PC-3 (cell line): ENCODE results near the gene IQCF6. TPM values are rescaled to one million over a fixed set of nuclear protein-coding genes. Genes with fewer than 3 reads are reported as not detected.
"Not testable (repeated sequence)": the region's sequence is repeated elsewhere in the genome, so short reads cannot be mapped to it uniquely, and the experiment has no call there.

Experiments
- ATAC-seq: fragments of 200-7000 bp; cut with Tn5 transposase; 2 replicates; pipeline ENCODE4 v1.9.1; 2020; ENCODE audit warnings: mild to moderate bottlenecking, moderate library complexity
- BruUV-seq: library from RNA; stranded (reverse); fragments of 400-500 nt; replicated peaks from 2 replicates; lab custom pipeline; 2021; lab: Mats Ljungman, UMichigan
- CTCF ChIA-PET: fragments of 300-600 bp; sonication (Branson Sonifier 250); formaldehyde crosslinking; loops from one replicate; lab custom pipeline; 2022; ENCODE audit warnings: antibody characterized with exemption; lab: Charles Lee
- POLR2A ChIA-PET: fragments of 300-600 bp; sonication (Branson Sonifier 250); formaldehyde crosslinking; loops from one replicate; lab custom pipeline; 2022; ENCODE audit warnings: antibody characterized with exemption; ENCODE audit not compliant: unreplicated experiment; lab: Charles Lee
- DNase-seq: peaks from one replicate; pipeline ENCODE4 v3.0.0-alpha.2; 2015
- H2AFZ ChIP-seq: fragments of 300-600 bp; sonication (generic); 2 replicates; pipeline ENCODE4 v1.6.0; 2016; ENCODE audit warnings: antibody characterized with exemption, low read length
- H3F3A ChIP-seq: fragments of 300-600 bp; sonication (generic); one replicate; pipeline ENCODE4 v1.6.0; 2017; ENCODE audit warnings: antibody characterized with exemption, low read length, control low read depth, mild to moderate bottlenecking; ENCODE audit not compliant: unreplicated experiment
- H3K27ac ChIP-seq: fragments of 300-600 bp; sonication (generic); 2 replicates; pipeline ENCODE4 v1.5.1; 2016; ENCODE audit warnings: mild to moderate bottlenecking, low read length
- H3K27me3 ChIP-seq: fragments of 300-600 bp; sonication (generic); 2 replicates; pipeline ENCODE4 v1.6.1; 2016; ENCODE audit warnings: low read length, mixed read lengths
- H3K36me3 ChIP-seq: fragments of 300-600 bp; sonication (generic); 2 replicates; pipeline ENCODE4 v1.6.1; 2016; ENCODE audit warnings: low read depth, mixed run types, low read length, mixed read lengths
- H3K4me1 ChIP-seq: fragments of 300-600 bp; sonication (generic); 2 replicates; pipeline ENCODE4 v1.5.1; 2016; ENCODE audit warnings: low read length; ENCODE audit not compliant: insufficient read depth
- H3K4me2 ChIP-seq: fragments of 300-600 bp; sonication (generic); 2 replicates; pipeline ENCODE4 v1.6.0; 2016; ENCODE audit warnings: low read length
- H3K4me3 ChIP-seq: fragments of 300-600 bp; sonication (generic); 2 replicates; pipeline ENCODE4 v1.5.1; 2016; ENCODE audit warnings: mild to moderate bottlenecking, low read length, mixed read lengths
- H3K79me2 ChIP-seq: fragments of 300-600 bp; sonication (generic); 2 replicates; pipeline ENCODE4 v1.6.1; 2017; ENCODE audit warnings: low read length, mixed read lengths
- H3K9ac ChIP-seq: fragments of 300-600 bp; sonication (generic); 2 replicates; pipeline ENCODE4 v1.6.0; 2016; ENCODE audit warnings: mild to moderate bottlenecking, low read length
- H3K9me2 ChIP-seq: fragments of 300-600 bp; sonication (generic); replicated peaks from 2 replicates; pipeline ENCODE4 v1.6.1; 2016; ENCODE audit warnings: mixed run types, low read length, mixed read lengths
- H3K9me3 ChIP-seq: fragments of 300-600 bp; sonication (generic); 2 replicates; pipeline ENCODE4 v1.6.1; 2016; ENCODE audit warnings: low read length, mixed read lengths
- H4K20me1 ChIP-seq: fragments of 300-600 bp; sonication (generic); 2 replicates; pipeline ENCODE4 v1.6.1; 2016; ENCODE audit warnings: low read length, mixed read lengths
- CTCF ChIP-seq: fragments of 300-600 bp; sonication (generic); conservative IDR thresholded peaks from 2 replicates; pipeline ENCODE4 v1.5.1; 2017; ENCODE audit warnings: antibody characterized with exemption, low read depth, mild to moderate bottlenecking, low read length
- EZH2 ChIP-seq: fragments of 300-600 bp; sonication (generic); IDR thresholded peaks from one replicate; pipeline ENCODE4 v1.6.1; 2017; ENCODE audit warnings: antibody characterized with exemption, mild to moderate bottlenecking, low read length; ENCODE audit not compliant: unreplicated experiment
- EZH2phosphoT487 ChIP-seq: fragments of 300-600 bp; sonication (generic); IDR thresholded peaks from 2 replicates; pipeline ENCODE4 v1.6.1; 2018; ENCODE audit warnings: mild to moderate bottlenecking, antibody characterized with exemption, low read length, borderline replicate concordance
- intact Hi-C: fragments of 100-400 bp; cut with micrococcal nuclease; formaldehyde crosslinking; loops from 2 replicates; pipeline ENCODE4 v1.9.0; 2023
- total RNA-seq: library from RNA; depleted of rRNA; stranded (reverse); fragments of >200 nt; gene quantifications from 2 replicates; pipeline ENCODE4 v1.2.3, GENCODE V29; 2014

IQCF6 gene
- total RNA-seq, 1 experiment from 2014 or later, result not detected

GRCh38 chr3:51773529-51774056 lies 5.4 kb downstream of the IQCF6 start:
- no TSS peak for BruUV-seq
- Histone ChIP-seq H3K36me3 (no peaks in the 10 kb centered on the region), H3K4me3 (no peak overlapping the region), H2AFZ (no peak overlapping the region), H3K9me2 (no peaks in the 10 kb centered on the region), H3K4me1 (no peaks in the 10 kb centered on the region), H3K4me2 (no peak overlapping the region), H3F3A (no peaks in the 10 kb centered on the region), H3K79me2 (no peaks in the 10 kb centered on the region), H4K20me1 (no peaks in the 10 kb centered on the region), H3K9me3 (no peaks in the 10 kb centered on the region), H3K27me3 (peaks cover 48% of the 10 kb centered on the region), H3K27ac (no peak overlapping the region), H3K9ac (no peak overlapping the region)
- peak; percentile 10 for DNase-seq
- TF ChIP-seq EZH2, result no peak
- no peak for TF ChIP-seq EZH2phosphoT487
- TF ChIP-seq CTCF, result no peak
- no peak for ATAC-seq
- CTCF ChIA-PET, result no interaction called here
- intact Hi-C loops, result no loop called here
- POLR2A ChIA-PET, result no interaction called here

DNA sequence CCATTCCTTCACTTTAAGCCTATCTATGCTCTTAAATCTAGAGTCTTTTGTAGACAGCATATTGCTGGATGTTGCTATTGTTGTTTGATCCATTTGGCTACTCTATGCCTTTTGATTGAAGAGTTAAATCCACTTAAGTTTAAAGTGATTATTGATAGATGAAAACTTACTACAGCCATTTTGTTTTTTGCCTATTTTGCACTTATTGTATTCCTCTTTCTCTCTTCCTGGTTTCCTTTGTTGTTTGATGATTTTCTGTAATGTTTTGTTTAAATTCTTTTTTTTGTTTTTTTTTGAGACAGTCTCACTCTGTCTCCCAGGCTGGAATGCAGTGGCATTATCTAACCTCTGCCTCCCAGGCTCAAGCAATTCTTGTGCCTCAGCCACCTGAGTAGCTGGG lies 19.8 kb downstream of the IQCF6 start:
- ATAC-seq, result no peak
- H3K9me3 ChIP-seq, result peaks cover 29% of the 10 kb centered on the region
- no peaks in the 10 kb centered on the region for H4K20me1 ChIP-seq
- H3K4me1 ChIP-seq, result no peaks in the 10 kb centered on the region
- no peak for DNase-seq
- H3F3A ChIP-seq, result no peaks in the 10 kb centered on the region
- no peak overlapping the region for H3K4me2 ChIP-seq
- no peak overlapping the region for H3K27ac ChIP-seq
- no peaks in the 10 kb centered on the region for H3K36me3 ChIP-seq
- intact Hi-C loops, result no loop called here
- H3K9me2 ChIP-seq, result no peaks in the 10 kb centered on the region
- H3K9ac ChIP-seq, result no peak overlapping the region
- no peaks in the 10 kb centered on the region for H3K79me2 ChIP-seq
- TF ChIP-seq EZH2 (no peak), CTCF (no peak), EZH2phosphoT487 (no peak)
- no peak overlapping the region for H2AFZ ChIP-seq
- H3K27me3 ChIP-seq, result no peaks in the 10 kb centered on the region
- H3K4me3 ChIP-seq, result no peak overlapping the region
- BruUV-seq, result no TSS peak
- ChIA-PET CTCF (no interaction called here), POLR2A (no interaction called here)

DNA sequence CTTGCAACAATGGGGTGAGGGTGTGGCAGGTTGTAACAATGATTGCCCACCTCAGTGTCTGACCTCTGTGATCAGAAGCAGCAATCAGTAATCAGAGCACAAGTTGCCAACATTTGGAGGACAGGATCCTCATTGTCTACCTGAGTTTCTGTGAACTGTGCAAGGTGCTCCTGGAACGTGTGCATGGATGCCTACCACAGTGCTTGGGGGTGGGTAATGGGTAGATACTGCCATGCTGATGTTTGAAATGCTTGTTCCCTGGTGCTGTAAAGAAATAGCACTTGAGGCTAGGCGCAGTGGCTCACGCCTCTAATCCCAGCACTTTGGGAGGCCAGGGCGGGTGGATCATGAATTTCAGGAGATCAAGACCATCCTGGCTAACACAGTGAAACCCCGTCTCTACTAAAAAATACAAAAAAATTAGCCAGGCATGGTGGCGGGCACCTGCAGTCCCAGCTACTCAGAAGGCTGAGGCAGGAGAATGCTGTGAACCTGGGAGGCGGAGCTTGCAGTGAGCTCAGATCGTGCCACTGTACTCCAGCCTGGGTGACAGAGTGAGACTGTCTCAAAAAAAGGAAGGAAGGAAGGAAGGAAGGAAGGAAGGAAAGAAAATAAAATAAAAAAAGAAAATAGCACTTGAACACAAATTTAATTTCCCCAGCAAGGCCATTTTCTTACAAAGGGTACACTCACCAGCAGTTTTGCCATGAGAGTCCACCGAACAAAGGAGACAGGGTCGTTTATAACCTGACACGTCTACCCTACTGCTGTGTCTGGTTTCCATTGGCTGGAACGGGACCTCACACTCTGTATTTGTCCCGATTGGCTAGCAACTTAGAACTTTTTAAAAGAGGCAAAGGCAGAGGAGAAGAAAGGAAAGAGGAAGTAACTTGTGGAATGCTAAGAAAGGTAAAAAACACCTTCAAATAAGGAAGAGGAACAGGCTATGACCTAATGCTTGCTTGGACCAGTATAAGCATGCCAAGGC lies 25.0 kb downstream of the IQCF6 start:
- CTCF ChIA-PET, H3K4me1 ChIP-seq, intact Hi-C loops, H3K79me2 ChIP-seq, H3K9me2 ChIP-seq, H3K4me3 ChIP-seq, H4K20me1 ChIP-seq, H3F3A ChIP-seq, H3K27ac ChIP-seq, H3K9ac ChIP-seq, H3K4me2 ChIP-seq, H3K36me3 ChIP-seq, H3K27me3 ChIP-seq: not testable (repeated sequence)
- POLR2A ChIA-PET, result interaction anchor here (0.7 kb wide), 1 partner anchor 252 kb away, joined by 3 read pairs; no protein-coding TSS in a partner anchor
- TSS peak; percentile 75 for BruUV-seq
- DNase-seq, result peak; percentile 3
- ATAC-seq, result peak; percentile 37; the same call in 1 of the 2 replicates
- H3K9me3 ChIP-seq, result peaks cover 13% of the 10 kb centered on the region
- peak overlapping the region; percentile 28; the same call in 1 of the 2 replicates for H2AFZ ChIP-seq
